Effector memory CD8-positive, alpha-beta T cell (primary cell): Measurements from ENCODE around the gene DNAH17.

Experiments
- ATAC-seq: fragments of 150-1000 bp; cut with Tn5 transposase; replicated peaks from 2 replicates; pipeline ENCODE4 v1.10.0; 2021; ENCODE audit warnings: mild to moderate bottlenecking, moderate library complexity
- DNase-seq, 3 experiments: peaks; one replicate each; pipeline ENCODE4 v3.0.0; 2021
- H3K27ac Mint-ChIP-seq, 2 donors: one replicate each; pipeline ENCODE4 v1.8.0; 2022; ENCODE audit warnings: mild to moderate bottlenecking in 2 of 2, mixed read lengths in 2 of 2, moderate library complexity in 2 of 2
- H3K27me3 Mint-ChIP-seq, 2 donors: one replicate each; pipeline ENCODE4 v1.8.0; 2022; ENCODE audit warnings: mixed read lengths in 2 of 2
- H3K36me3 Mint-ChIP-seq: one replicate; pipeline ENCODE4 v1.8.0; 2022; ENCODE audit warnings: mild to moderate bottlenecking, moderate library complexity, mixed read lengths; ENCODE audit not compliant: insufficient read depth
- H3K4me1 Mint-ChIP-seq, 2 donors: one replicate each; pipeline ENCODE4 v1.8.0; 2022; ENCODE audit warnings: low read depth in 2 of 2, mixed read lengths in 2 of 2
- H3K4me3 Mint-ChIP-seq, 2 donors: one replicate each; pipeline ENCODE4 v1.8.0; 2022; ENCODE audit warnings: mild to moderate bottlenecking in 2 of 2, mixed read lengths in 2 of 2, moderate library complexity in 2 of 2
- H3K9me3 Mint-ChIP-seq, 2 donors: one replicate each; pipeline ENCODE4 v1.8.0; 2022; ENCODE audit warnings: mixed read lengths in 2 of 2

DNAH17 gene

DNA sequence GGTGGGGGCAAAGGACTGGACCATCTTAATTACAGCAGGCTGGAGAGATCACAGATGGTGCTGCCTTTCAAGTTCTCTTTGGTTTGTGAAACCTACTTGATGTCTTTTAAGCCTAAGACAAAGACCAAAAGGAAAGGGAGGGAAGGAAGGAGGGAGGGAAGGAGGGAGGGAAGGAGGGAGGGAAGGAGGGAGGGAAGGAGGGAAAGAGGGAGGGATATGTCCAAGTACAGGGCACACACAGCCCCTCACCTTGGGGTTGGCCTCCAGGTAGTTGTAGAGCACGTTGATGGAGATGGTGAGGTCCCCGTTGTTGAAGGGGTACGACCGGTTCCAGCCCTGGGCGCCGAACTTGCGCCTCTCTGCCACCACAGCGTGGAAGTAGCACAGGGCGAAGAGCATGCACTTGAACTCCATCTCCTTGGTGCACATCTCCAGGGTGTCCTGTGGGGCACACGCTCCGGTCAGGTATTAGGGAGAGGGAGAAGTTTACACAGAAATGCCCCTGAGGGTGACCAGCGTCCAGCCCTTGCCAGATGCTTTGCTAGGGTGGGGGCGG lies 143.3 kb downstream of the DNAH17 start:
- Mint-ChIP-seq H3K27ac (no peak overlapping the region), H3K27me3 (no peaks in the 10 kb centered on the region), H3K36me3 (peaks cover 21% of the 10 kb centered on the region), H3K4me1 (peaks cover 4 to 8% of the 10 kb centered on the region in 2 donors), H3K4me3 (no peak overlapping the region), H3K9me3 (peaks cover 0 to 2% of the 10 kb centered on the region in 2 donors)
- DNase-seq (no peak), ATAC-seq (no peak)

DNA sequence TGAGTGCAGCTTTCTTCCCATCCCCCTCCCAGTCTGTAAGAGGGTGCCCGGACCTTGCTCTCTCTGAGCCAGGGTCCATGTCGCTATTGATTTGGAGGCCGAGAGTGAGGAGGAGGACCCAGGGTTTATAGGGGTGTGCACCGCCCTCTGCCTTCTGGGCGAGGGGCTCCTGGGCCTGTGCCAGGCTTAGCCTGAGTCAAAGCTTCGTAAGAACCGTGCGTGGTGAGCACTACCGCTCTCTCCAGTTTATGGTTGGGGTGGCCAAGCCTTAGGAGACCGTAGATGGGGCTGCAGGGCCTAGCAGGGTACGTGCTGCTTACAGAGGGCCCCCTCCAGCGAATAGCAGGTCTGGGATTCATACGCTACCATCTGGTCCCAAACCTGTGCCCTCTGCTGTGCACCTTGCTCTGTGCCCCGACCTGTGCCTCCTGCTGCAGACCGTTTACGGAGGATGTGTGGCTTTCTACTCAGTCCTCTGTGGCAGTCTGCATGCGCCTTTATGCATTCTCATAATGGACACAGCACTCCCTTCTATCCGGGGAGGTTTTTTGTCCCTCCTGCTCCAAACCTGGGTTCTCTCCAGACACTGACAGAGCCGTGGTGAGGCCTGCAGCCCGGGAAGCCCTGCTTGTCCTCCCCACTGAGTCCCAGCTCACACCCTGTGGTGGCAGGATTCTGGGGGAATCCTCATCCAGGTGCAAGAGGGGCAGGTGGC lies 144.0 kb downstream of the DNAH17 start:
- peaks cover 3 to 8% of the 10 kb centered on the region in 2 donors for H3K4me1 Mint-ChIP-seq
- peaks cover 15% of the 10 kb centered on the region for H3K36me3 Mint-ChIP-seq
- H3K9me3 Mint-ChIP-seq, result peaks cover 0 to 2% of the 10 kb centered on the region in 2 donors
- ATAC-seq (no peak), DNase-seq (no peak)
- H3K4me3 Mint-ChIP-seq, result no peak overlapping the region
- no peaks in the 10 kb centered on the region for H3K27me3 Mint-ChIP-seq
- H3K27ac Mint-ChIP-seq, result peak overlapping the region in 1 of 2 donors; percentile 29

DNA sequence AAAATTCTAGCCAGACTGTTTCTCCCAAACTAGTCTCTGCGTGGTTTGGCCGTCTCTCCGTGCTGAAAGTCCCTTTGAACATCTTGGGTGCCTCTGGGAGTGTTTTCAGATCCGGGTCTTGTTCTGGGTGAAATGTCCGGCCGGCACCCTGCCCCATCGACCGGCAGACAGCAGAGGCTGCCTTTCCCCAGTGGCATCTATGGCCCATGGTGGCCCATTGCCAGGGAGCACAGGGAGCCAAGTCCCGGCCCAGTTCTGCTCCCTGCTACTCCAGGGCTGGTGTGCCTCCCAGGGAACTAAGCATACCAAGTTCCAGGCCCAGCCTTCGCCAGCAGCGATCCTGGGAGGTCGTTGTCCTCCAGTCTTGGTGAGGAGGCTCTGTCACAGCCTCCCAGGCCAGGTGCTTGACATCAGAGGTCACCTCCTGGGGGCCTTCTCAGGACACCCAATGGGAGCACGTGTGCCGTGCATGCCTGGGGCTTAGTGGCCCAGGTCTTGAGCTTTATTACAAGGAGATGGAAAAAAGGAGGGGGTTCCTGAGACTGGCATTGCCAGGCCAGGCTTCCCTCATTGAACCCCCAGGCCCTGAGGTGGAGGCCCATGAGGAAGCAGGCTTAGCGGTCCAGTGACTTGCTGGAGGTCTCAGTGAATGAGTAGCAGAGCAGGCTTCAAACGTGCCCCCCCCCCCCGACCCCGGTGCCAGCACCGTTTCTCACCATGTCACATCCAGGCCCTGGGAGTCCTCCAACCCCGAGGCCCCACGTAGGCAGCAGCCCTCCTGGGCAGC lies 144.8 kb downstream of the DNAH17 start:
- DNase-seq, result no peak

DNA sequence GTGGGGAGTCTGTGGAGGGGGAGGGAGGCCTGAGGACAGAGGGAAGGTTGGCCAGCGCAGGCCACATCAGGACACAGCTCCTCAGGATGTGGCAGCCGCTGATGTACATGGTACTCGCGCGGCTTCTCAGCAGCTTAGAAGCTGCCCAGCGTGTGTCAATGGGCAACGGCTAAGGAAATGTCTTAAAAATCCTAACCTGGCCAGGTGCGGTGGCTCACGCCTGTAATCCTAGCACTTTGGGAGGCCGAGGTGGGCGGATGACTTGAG lies 145.6 kb downstream of the DNAH17 start:
- peaks cover 2 to 8% of the 10 kb centered on the region in 2 donors for H3K4me1 Mint-ChIP-seq
- H3K27ac Mint-ChIP-seq, result no peak overlapping the region

More for the DNA sequence above, 144.8 kb downstream of the DNAH17 start:
- no peak for ATAC-seq
- Mint-ChIP-seq H3K36me3 (peaks cover 14% of the 10 kb centered on the region), H3K4me3 (no peak overlapping the region), H3K9me3 (no peaks in the 10 kb centered on the region), H3K27ac (peak overlapping the region in 1 of 2 donors; percentile 29), H3K27me3 (no peaks in the 10 kb centered on the region), H3K4me1 (peaks cover 3 to 8% of the 10 kb centered on the region in 2 donors)

DNA sequence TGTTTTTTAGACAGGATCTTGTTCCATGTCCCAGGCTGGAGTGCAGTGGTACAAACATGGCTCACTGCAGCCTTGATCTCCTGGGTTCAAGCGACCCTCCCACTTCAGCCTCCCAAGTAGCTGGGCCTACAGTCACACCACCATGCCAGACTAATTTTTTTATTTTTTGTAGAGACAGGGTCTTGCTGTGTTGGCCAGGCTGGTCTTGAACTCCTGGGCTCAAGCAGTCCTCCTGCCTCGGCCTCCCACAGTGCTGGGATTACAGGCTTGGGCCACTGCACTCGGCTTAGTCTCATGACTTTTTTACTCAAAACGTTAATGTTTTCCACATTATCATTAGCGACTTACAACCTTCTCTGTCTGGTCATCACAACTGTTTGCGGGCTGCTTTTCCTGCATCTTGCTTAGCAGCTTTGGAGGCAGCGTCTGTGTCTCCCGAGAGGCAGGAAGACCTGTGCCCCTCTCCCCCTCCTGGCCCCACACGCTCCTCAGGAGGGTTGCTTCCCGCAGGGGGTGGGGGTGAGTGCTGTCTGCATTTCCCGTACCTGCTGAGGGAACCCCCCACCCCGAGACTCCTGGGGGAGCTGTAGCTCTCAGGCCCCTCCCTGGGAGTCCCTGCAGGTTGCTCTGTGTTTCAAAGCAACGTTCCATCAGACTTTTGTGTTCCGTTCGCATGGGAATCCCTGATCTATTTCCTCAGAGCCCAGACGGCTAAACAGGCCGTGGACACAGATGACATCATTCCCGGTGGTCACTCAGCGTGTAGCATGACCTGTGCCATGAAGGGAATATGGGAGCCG lies 146.1 kb downstream of the DNAH17 start:
- H3K27ac Mint-ChIP-seq, result peak overlapping the region; percentile 35 to 38
- H3K4me1 Mint-ChIP-seq, result peaks cover 2 to 8% of the 10 kb centered on the region in 2 donors
- H3K4me3 Mint-ChIP-seq, result no peak overlapping the region
- no peaks in the 10 kb centered on the region for H3K27me3 Mint-ChIP-seq
- H3K9me3 Mint-ChIP-seq, result no peaks in the 10 kb centered on the region
- DNase-seq, result no peak
- H3K36me3 Mint-ChIP-seq, result peaks cover 26% of the 10 kb centered on the region
- ATAC-seq, result no peak

More for the DNA sequence above, 145.6 kb downstream of the DNAH17 start:
- Mint-ChIP-seq H3K36me3 (peaks cover 22% of the 10 kb centered on the region), H3K27me3 (no peaks in the 10 kb centered on the region), H3K9me3 (no peaks in the 10 kb centered on the region), H3K4me3 (no peak overlapping the region)
- no peak for ATAC-seq
- DNase-seq, result no peak

DNA sequence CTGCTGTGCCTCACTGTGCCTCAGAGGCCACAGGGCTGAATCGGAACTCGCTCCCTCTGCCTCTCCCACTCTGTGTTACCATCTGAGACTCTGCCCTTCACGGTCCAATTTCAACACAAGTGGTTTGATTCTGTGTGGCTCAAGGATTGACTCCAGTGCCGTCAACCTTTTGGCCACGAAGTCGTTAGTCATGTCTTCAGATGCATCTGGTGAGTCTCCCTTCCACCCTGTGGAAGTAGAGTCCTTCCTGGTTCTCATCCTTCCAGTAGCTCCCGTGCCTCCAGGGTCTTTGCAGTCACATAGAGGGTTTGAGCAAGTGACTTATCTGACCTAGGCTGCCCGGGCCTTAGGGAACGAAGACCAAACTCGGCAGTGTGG lies 147.6 kb downstream of the DNAH17 start:
- Mint-ChIP-seq H3K36me3 (peaks cover 31% of the 10 kb centered on the region), H3K9me3 (no peaks in the 10 kb centered on the region), H3K4me1 (no peaks in the 10 kb centered on the region), H3K27ac (peak overlapping the region; percentile 41 to 49), H3K27me3 (no peaks in the 10 kb centered on the region), H3K4me3 (no peak overlapping the region)
- ATAC-seq, result no peak
- no peak for DNase-seq

DNA sequence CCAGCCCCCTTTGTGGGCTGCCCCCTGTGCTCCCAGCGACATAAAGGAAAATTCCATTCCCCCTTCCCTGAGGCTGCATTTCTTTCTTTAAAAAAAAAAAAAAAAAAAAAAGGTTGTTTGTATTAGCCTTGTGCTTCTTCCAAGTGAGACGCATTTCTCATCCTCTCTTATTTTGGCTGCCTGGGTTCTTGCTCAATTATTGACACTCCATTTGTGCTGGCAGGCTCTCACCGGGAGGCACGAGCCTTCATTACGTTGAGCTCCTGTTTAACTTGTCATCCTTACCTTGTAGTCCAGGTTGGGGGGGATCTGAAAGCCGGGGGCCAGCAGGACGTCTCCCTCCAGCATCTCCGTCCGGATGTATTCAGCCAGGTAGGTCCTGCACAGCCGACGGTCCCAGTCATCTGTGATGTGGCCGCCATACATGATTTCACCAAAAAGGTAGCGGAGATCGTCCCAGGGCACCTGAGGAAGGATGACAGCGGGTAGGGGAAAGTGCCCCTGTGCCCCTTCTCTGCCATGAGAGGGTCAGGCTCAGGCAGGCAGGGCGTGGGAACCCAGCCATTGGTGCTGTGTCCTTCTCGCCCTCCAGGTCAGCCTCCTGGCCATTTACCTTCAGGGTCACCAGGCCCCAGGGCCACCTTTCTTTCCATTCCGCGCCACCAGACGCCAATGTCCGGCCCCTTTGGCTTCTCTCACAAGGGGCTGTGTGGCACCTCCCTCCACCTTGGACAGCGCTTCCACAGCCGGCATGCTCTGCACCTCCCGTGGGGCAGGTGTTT lies 148.2 kb downstream of the DNAH17 start:
- DNase-seq, result no peak
- Mint-ChIP-seq H3K27ac (peak overlapping the region; percentile 41 to 49), H3K4me3 (no peak overlapping the region)

DNA sequence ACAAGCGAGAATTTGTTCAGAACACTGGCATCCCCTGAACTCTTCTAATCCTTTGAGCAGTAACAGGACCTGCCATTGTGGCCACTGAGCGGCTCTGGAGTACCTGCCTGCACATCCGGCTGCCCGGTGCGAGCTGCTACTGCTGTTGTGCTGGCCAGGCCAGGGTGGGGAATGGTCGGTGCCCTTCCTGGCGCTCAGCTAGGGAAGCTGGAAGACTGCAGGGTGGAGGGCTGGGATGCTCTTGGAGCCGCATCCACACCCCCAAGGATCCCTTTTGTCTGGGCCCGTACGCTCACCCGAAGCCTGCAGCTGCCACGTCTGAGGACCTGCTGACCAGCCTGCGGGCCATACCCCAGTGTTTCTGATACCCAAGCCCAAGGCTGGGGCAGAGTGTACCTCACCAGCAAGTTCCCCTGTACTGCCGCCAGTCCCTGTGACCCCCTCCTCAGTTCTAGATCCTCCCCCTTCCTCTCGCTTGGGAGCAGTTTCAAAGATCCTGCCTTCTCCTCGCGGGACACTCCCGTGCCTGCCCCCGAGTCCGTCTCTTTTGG lies 149.1 kb downstream of the DNAH17 start:
- H3K4me1 Mint-ChIP-seq, result no peaks in the 10 kb centered on the region
- no peaks in the 10 kb centered on the region for H3K27me3 Mint-ChIP-seq
- no peak overlapping the region for H3K27ac Mint-ChIP-seq
- H3K36me3 Mint-ChIP-seq, result peaks cover 28% of the 10 kb centered on the region
- no peak overlapping the region for H3K4me3 Mint-ChIP-seq
- H3K9me3 Mint-ChIP-seq, result no peaks in the 10 kb centered on the region
- ATAC-seq (no peak), DNase-seq (no peak)

More for the DNA sequence above, 148.2 kb downstream of the DNAH17 start:
- no peaks in the 10 kb centered on the region for H3K9me3 Mint-ChIP-seq
- no peaks in the 10 kb centered on the region for H3K4me1 Mint-ChIP-seq
- peaks cover 31% of the 10 kb centered on the region for H3K36me3 Mint-ChIP-seq
- H3K27me3 Mint-ChIP-seq, result no peaks in the 10 kb centered on the region
- no peak for ATAC-seq

DNA sequence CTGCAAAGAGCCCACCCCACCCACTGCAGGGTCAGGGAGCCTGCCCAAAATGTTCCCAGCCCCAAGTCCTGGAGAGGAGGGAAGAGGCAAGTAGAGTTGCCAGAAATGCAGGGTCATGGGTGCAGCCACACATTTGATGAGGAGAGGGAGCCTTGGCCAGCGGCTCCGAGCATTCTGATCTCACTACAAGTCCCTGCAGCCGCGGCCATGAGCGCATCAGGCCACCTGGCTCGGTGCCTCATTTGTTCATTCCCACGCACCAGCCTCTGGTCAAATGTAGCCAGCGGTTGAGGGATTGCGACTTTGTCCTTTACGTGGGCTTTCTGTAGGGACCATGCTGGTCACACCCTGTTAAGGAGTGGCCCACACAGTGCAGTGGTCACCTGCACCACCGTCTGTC lies 150.1 kb downstream of the DNAH17 start:
- no peaks in the 10 kb centered on the region for H3K27me3 Mint-ChIP-seq
- DNase-seq (no peak), ATAC-seq (no peak)
- no peaks in the 10 kb centered on the region for H3K4me1 Mint-ChIP-seq
- no peak overlapping the region for H3K27ac Mint-ChIP-seq
- no peaks in the 10 kb centered on the region for H3K9me3 Mint-ChIP-seq
- H3K4me3 Mint-ChIP-seq, result no peak overlapping the region
- H3K36me3 Mint-ChIP-seq, result peaks cover 34% of the 10 kb centered on the region

DNA sequence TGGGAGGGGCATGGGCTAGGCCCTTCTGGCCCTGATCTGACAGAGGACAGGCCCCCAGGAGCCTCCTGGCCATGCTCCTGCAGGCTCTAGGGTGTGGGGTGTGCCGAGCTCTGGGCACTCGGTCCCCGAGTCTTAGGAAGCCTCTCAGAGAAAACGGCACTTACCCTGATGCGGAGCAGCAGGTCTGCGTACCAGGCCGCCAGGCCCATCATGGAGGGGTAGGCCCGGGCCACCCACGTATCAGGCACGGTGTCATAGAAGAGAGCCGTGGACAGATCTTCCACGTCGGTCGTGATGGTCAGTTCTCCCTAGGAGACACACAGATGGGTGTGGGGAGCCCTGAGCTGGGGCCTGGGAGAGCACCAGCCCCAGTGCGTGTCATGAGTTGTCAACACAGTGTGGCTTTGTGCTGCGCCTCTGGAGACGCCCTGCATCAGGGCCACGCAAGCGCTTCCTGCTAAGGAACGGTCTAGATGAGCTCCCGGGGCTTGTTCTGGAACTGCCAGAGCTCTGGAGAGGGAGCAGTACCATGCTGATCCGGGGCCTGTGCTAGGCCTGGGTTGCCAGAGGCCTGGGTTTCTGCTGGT lies 150.8 kb downstream of the DNAH17 start:
- ATAC-seq (no peak), DNase-seq (no peak)
- Mint-ChIP-seq H3K4me3 (no peak overlapping the region), H3K4me1 (peaks cover 0 to 2% of the 10 kb centered on the region in 2 donors), H3K27ac (no peak overlapping the region), H3K36me3 (peaks cover 34% of the 10 kb centered on the region), H3K9me3 (no peaks in the 10 kb centered on the region), H3K27me3 (no peaks in the 10 kb centered on the region)

DNA sequence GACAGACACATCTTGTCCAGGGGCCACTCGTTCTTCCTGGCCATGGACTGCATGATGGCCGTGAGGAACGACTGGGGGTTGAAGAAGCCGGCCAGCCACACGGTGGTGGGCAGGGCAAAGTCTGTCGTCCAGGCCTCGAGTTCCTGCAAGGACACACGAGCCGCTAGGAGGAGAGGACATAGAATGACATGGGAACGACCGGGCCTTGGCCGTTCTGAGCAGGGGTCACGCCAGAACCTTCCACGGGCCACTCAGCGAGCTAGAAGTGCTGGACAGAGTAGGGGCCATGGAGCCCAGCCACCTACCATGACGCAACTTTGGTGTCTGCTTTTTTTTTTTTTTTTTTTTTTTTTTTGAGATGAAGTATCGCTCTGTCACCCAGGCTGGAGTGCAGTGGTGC lies 151.8 kb downstream of the DNAH17 start:
- H3K4me1 Mint-ChIP-seq, result peaks cover 0 to 2% of the 10 kb centered on the region in 2 donors
- ATAC-seq (no peak), DNase-seq (no peak)
- peaks cover 38% of the 10 kb centered on the region for H3K36me3 Mint-ChIP-seq
- H3K27me3 Mint-ChIP-seq, result no peaks in the 10 kb centered on the region
- H3K4me3 Mint-ChIP-seq, result no peak overlapping the region
- H3K27ac Mint-ChIP-seq, result peak overlapping the region in 1 of 2 donors; percentile 35
- H3K9me3 Mint-ChIP-seq, result no peaks in the 10 kb centered on the region

DNA sequence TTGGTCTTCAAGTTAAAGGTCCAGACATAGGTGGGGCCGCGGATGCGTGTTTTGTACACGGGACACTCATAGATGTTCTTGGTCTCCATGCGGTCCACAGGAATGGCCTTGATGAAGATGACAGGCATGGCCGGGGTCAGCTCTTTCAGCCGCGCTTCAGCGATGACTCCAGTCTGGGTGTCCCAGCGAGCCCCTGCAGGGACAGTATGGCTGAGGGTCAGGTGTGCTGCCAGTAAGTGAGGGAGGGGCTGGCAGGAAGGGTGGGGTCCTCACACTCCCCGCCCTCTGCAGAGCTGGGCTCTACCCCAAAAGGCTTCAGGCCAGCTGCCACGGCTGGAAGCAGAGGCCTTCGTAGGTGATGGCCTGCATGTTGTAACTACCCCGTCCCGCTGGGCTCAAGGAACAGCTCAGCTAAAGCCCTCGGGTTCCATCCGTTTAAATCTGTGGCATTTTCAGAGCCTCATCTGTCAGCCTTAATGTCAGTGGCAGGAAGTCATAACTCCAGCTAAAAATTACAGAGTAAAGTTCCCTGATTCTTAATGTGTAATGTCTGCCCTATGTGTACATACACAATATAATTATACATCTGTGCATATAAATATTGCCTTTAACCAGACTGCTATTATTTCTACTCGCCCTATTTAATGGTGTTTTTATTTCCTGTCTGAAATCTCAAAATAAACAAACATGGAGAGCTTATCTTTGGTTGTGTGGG lies 153.1 kb downstream of the DNAH17 start:
- DNase-seq (no peak), ATAC-seq (no peak)
- Mint-ChIP-seq H3K27me3 (no peaks in the 10 kb centered on the region), H3K4me3 (no peak overlapping the region), H3K36me3 (peaks cover 40% of the 10 kb centered on the region), H3K27ac (no peak overlapping the region), H3K4me1 (peaks cover 0 to 2% of the 10 kb centered on the region in 2 donors), H3K9me3 (no peaks in the 10 kb centered on the region)
